ENCODE results near the gene MAPRE2.
A peak's percentile ranks its signal among the peaks of the same experiment; 100 is the strongest.

Gene MAPRE2

GRCh38 chr18:35063875-35064690 lies 22.9 kb downstream of the MAPRE2 start:
- no peak for FAIRE-seq

GRCh38 chr18:35067454-35067853 lies 26.2 kb downstream of the MAPRE2 start:
- FAIRE-seq, result peak; percentile 65

DNA sequence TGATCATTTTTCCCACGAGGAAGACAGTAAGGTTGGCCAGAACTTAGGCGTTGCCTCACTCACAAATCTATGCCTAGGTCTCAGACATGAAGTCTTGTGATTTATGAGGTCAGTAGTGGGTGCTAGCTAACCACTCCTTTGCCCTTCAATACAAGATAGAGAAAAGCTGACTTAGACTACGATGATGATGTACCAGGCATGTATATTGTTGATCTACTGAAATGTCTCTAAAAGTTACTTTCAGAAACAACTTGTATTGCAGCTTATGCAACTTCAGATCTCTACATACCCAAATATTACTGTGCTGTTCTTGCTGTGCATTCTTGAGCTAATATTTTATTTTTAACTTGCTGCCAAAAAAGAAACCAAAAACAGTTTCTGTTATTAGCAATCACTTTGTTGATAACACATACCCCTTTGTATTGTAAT lies 30.6 kb downstream of the MAPRE2 start:
- no peak for FAIRE-seq

DNA sequence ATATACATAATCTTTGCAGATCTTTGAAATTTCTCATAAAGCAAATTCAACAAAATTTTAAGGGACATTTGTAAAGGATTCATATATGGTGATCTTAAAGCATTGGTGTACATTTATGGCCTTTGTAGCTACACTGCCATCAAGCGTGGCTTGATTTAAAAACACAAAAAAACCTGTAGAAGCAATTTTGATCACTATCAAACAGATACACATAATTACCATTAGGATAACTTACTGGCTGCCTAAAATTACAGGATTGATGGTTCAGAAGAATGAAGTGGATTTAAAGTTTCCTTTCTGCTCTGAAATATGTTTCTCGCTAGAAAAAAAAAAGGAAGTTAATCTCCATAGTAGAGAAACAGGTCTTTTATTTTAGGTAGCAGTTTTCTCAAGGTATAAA lies 31.4 kb downstream of the MAPRE2 start:
- no peak for FAIRE-seq

DNA sequence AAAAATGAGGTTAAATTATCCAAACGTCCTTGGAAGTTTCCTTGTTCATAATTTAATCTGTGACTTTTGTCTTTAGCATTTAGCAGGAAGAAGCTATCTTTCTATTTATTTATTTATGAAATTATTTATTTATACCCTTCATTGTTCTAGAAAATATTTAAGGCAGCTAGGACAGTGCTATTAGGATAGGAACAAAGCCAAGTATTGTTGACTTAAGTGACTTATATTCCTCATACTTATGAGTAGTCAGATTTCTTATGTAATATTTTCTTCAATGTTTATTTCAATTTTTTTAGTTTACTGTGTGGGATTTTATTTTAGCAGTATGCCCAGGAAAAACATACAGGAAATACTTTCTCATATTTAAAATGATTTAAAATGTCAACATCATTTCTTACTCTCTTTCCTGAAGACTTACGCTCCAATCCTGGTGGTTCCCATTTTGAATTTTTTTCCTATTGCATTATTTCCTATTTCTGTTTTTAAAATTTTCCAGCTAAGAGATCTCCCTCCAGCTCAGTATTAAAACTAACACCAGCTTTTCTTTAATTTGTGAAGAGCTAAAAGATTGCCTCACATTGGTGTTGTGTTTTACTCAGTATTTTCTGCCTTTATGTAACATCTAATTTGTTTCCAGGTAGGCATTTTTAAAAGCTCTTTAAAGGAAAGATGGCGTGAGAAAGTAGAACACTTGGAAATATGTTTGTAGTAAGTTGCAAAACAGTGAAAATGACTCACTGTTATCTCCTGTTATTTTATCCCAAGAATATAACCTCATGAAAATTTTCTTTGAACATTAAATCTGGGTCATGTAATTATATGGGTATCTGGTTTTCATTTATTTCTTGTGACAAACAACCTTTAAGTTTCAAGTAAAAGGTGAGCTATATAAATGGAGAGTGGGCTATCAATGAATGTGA lies 32.2 kb downstream of the MAPRE2 start:
- peak; percentile 53 for FAIRE-seq

GRCh38 chr18:35074581-35074980 lies 33.4 kb downstream of the MAPRE2 start:
- no peak for FAIRE-seq

DNA sequence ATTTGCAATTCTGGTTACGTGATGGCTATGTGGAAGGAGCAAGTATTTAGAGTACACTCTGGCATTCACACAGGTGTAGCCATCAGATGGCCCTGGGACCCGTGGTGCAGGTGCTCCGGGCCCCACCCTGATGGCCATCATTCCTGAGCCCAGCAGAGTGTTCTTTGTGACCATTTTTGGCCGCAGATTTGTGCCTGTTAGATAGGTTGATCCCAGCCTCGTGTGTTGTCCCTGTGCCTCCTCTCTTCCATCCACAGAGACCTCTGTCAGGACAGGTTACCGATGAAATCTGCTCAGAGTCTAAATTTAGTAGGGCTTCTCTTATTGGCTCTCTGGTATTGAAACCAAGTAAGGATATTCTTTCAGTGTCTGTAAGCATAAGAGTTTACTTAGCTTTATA lies 33.9 kb downstream of the MAPRE2 start:
- no peak for FAIRE-seq

GRCh38 chr18:35076135-35076924 lies 35.1 kb downstream of the MAPRE2 start:
- FAIRE-seq, result no peak

DNA sequence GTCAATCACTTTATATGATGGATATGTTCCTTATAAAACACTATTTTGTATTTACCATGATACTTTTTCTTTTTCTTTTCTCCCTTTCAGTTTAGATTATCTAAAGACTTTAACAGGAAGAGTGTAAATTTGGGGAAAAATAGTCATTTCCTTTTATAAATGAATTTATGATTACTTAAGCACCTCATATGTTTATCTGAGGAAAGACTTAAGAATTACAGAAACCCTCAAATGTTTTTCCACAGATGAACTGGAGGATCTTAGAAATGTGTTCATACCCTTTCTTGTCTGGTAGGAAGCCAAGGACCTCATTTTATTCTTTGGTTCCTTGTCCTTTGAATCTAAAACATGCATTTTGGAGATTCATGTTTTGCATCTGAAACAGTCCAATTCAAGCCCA lies 36.7 kb downstream of the MAPRE2 start:
- FAIRE-seq, result peak; percentile 43

- peak; percentile 30 for FAIRE-seq
These were observed 38.8 kb downstream of the MAPRE2 start for GRCh38 chr18:35080058-35080457.

DNA sequence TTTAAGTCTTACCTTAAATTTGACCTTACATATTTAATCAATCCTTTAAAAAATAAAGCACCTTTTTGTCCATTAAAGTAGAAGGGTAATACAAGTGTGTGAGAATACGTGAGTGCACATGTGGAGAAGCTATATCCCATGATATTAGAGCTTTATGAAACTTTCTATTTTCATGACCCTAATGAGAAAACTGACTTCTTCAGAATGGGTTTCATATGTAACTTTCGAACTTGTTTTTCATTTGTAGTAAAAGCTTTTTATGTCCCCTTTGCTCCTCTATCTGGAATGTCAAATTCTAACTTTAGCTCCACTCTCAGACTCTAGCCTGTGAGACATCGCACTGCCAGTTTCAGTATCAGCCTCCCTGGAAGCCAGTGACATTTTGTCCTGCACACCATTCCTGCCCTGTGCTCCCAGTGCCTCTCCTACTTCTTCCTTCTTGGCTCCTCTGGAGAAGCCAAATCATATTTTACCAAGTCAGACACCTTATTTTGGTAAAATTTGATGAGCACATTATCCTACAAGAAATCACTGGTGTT lies 42.0 kb downstream of the MAPRE2 start:
- FAIRE-seq, result no peak

DNA sequence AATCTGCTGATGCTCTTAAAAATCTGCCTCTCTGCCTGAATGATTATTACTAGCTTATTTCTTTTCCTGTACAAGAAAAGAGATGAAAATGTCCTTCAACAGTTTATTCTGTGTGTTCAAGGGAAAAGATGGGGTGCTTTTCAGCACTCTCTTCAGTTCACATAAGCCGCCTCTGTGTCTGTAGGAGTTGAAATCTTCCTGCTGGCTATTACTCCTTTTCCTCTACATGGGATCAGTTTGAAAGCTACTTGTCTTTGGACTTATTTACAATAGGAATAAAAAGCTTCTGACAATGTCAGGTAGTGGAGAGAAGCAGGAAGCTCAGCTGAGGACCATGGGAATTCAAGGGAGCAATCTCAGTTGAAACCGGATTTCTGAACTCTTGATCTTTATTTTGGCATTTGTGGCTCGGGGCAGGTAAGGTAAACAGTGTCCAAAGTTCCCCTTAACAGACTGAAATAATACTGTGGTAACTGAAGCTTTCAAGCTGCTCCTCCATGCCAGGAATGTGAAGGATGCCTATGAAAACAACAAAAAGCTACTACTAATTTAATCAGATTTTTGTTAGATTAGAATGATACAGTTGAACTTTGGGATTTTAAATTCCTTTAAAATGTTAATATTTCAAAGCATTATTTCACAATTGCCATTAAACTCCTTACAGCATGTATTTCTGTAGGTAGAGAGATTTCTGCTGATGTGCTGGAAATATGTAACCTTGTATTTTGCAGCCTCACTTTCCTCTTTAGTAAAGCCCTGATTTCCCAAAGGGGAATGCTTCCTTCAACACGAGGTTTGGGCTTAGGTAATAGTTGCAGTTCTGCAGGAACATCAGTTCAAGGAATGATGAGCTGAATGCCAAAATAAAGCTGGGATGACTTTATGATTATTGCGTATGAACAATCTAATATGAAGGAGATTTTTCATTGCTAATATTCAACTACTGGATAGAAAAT lies 43.6 kb downstream of the MAPRE2 start:
- FAIRE-seq, result no peak

- peak; percentile 83 for FAIRE-seq
These were observed 44.5 kb downstream of the MAPRE2 start for GRCh38 chr18:35085450-35086380.

- no peak for FAIRE-seq
These were observed 45.5 kb downstream of the MAPRE2 start for GRCh38 chr18:35086704-35087103.

GRCh38 chr18:35087726-35088125 lies 46.5 kb downstream of the MAPRE2 start:
- FAIRE-seq, result no peak

- no peak for FAIRE-seq
These were observed 47.7 kb downstream of the MAPRE2 start for GRCh38 chr18:35088921-35089320.

- FAIRE-seq, result no peak
These were observed 48.2 kb downstream of the MAPRE2 start for GRCh38 chr18:35089382-35089781.

GRCh38 chr18:35089891-35090550 lies 48.8 kb downstream of the MAPRE2 start:
- FAIRE-seq, result peak; percentile 70

DNA sequence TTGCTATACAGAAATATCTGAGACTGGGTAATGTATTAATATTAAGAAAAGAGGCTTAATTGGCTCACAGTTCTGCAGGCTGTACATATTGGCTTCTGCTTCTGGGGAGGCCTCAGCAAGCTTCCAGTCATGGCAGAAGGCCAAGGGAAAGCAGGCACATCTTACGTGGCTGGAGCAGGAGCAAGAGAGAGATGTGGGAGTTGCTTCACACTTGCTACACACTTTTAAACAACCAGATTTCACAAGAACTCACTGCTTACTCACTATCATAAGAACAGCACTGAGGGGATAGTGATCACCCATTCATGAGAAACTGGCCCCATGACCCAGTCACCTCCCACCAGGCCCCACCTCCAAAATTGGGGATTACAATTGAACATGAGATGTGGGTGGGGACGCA lies 50.6 kb downstream of the MAPRE2 start:
- no peak for FAIRE-seq
